ENCODE measurements around the gene BORCS6.

Gene BORCS6

DNA sequence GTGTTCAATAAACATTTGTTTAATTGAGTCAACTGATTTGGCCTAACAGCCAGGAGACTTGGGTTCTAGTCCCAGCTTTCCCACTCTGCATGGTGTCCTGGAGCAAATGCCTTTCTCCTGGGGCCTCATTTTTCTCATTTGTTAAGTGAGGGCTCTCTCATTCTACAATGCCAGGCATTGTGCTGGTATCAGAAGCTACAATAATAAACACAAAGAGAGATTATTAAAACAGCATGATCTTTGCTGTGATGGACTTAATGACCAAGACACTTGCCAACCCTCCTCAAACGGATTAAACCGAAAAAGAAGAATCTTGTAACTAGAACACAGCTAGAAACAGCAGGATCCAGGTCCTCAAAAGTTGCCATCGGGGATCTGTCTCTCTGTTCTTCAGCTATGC, 22.5 kb downstream of the BORCS6 start:
- Histone ChIP-seq H3K9me3 (no peaks in the 10 kb centered on the region), H3K4me1 (ENCODE audit: control insufficient read depth in 1 of 2, insufficient read depth in 1 of 2, low read depth in 1 of 2, low read length in 1 of 2) (peaks cover 20% of the 10 kb centered on the region in 2 experiments), H3K27me3 (no peaks in the 10 kb centered on the region), H3K27ac (no peak overlapping the region), H3K36me3 (no peaks in the 10 kb centered on the region), H3K4me3 (ENCODE audit: low read depth in 1 of 2, low read length in 1 of 2) (no peak overlapping the region)
- no peak for TF ChIP-seq CTCF (IDR thresholded peaks at IDR 0.05)

DNA sequence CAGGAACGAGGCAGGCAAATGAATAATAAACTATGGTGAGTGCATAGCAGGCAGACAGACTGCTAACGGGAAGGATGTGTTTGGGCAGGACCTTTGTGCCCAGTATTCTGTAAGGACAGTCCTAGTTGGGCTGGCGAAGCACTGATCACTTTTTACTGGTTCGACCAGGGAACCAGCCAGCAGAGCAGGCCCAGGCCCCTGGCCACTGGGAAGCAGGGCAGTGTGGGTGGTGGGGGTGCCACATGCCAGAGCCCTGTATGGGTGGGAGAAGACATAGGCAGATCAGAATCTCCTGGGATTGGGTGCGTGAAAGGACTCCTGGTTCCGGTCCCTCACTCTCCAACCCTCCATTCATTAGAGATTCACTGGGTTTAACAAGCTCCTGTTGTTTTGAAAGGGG, 23.2 kb downstream of the BORCS6 start:
- Histone ChIP-seq H3K4me3 (ENCODE audit: low read depth in 1 of 2, low read length in 1 of 2) (no peak overlapping the region), H3K4me1 (ENCODE audit: control insufficient read depth in 1 of 2, insufficient read depth in 1 of 2, low read depth in 1 of 2, low read length in 1 of 2) (peaks cover 26 to 28% of the 10 kb centered on the region in 2 experiments), H3K36me3 (peaks cover 4% of the 10 kb centered on the region), H3K9me3 (no peaks in the 10 kb centered on the region), H3K27me3 (no peaks in the 10 kb centered on the region), H3K27ac (no peak overlapping the region)
- TF ChIP-seq CTCF (IDR thresholded peaks at IDR 0.05): no peak

DNA sequence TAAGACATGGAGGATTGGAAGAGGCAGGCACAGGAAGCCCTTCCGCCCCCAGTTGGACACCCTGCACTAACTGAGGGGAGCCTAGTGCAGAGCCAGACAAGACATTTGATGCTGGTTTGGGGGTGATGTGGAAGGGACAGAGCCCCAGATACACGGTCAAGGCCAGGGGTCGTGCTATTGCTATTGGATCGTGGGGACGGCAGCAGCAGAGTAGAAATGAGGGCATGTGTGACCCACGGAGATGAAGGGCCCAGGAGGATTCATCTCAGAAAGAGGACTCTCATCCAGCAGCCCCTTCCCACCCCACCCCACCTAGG, 25.2 kb downstream of the BORCS6 start:
- Histone ChIP-seq H3K36me3 (peaks cover 21% of the 10 kb centered on the region), H3K4me3 (ENCODE audit: low read depth in 1 of 2, low read length in 1 of 2) (peak overlapping the region in 1 of 2 experiments; percentile 94), H3K27ac (peak overlapping the region; percentile 95), H3K27me3 (no peaks in the 10 kb centered on the region), H3K4me1 (ENCODE audit: control insufficient read depth in 1 of 2, insufficient read depth in 1 of 2, low read depth in 1 of 2, low read length in 1 of 2) (peaks cover 42 to 46% of the 10 kb centered on the region in 2 experiments), H3K9me3 (no peaks in the 10 kb centered on the region)
- TF ChIP-seq CTCF (IDR thresholded peaks at IDR 0.05): no peak

DNA sequence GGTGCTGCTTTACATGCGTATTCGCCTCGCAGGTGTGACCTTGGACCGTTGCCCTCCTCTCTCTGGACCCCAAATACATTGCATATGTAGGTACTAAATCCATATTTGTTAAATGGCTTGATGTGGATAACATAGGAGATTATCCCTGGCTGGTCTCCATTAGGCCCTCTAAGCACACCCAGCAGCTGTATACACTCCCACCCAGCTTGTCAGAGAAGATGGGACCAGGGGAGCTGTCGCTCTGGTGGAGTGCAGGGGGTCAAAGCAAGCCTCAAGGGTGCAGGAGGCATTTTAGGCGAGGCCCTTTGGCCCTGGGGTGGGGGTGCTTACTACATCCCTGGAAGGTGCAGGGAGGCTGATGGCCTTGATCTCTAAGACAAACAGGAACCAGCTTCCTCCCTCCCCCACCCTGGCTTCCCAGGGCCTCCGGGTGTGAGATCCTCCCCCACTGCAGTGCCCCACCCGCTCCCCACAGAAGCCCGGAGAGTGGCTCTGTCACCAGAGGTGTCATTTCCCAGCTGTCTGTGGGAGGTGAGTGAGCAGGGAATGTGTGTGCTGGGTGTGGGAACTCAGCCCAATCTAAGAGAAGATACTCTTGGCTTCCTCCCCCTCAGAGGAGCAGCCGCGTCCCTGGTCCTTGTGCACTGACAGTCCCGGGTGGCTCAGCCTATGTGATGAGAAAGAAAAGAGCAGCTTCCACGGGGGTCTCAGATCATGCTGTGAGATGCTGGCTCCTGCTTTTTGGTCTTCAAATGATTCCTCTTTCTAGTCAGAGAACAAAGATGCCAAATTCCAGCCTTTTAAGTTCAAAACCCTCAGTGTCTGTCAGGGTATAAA, 25.8 kb downstream of the BORCS6 start:
- H3K4me1 ChIP-seq (ENCODE audit: control insufficient read depth in 1 of 2, insufficient read depth in 1 of 2, low read depth in 1 of 2, low read length in 1 of 2): peaks cover 48 to 52% of the 10 kb centered on the region in 2 experiments
- TF ChIP-seq CTCF (IDR thresholded peaks at IDR 0.05): no peak
- H3K27ac ChIP-seq: peak overlapping the region; percentile 95
- H3K9me3 ChIP-seq: no peaks in the 10 kb centered on the region
- peaks cover 27% of the 10 kb centered on the region for H3K36me3 ChIP-seq
- H3K27me3 ChIP-seq: no peaks in the 10 kb centered on the region
- peak overlapping the region; percentile 94 to 95 for H3K4me3 ChIP-seq (ENCODE audit: low read depth in 1 of 2, low read length in 1 of 2)

- H3K36me3 ChIP-seq: peaks cover 33% of the 10 kb centered on the region
- no peaks in the 10 kb centered on the region for H3K9me3 ChIP-seq
- peak overlapping the region; percentile 95 for H3K27ac ChIP-seq
- no peaks in the 10 kb centered on the region for H3K27me3 ChIP-seq
- no peak for TF ChIP-seq CTCF (IDR thresholded peaks at IDR 0.05)
- peaks cover 57% of the 10 kb centered on the region in 2 experiments for H3K4me1 ChIP-seq (ENCODE audit: control insufficient read depth in 1 of 2, insufficient read depth in 1 of 2, low read depth in 1 of 2, low read length in 1 of 2)
- H3K4me3 ChIP-seq (ENCODE audit: low read depth in 1 of 2, low read length in 1 of 2): peak overlapping the region; percentile 94 to 95
Observed at GRCh38 chr17:8162997-8163977, 26.7 kb downstream of the BORCS6 start.

Measured in neutrophil (primary cell).